H1 (cell line): Measurements from ENCODE around the gene RTP2. TPM values are rescaled to one million over a fixed set of nuclear protein-coding genes. Genes with fewer than 3 reads are reported as not detected.

Experiments
- BACH1 ChIP-seq: IDR thresholded peaks from 2 replicates; pipeline ENCODE4 v1.6.1; 2012; ENCODE audit warnings: low read length, improper control_type of control experiment
- CTBP2 ChIP-seq: IDR thresholded peaks from 2 replicates; pipeline ENCODE4 v1.7.0; 2011; ENCODE audit warnings: borderline replicate concordance, mild to moderate bottlenecking, moderate library complexity, mixed read lengths, low read length; ENCODE audit not compliant: insufficient read depth, insufficient read length
- EP300 ChIP-seq, 2 experiments: IDR thresholded peaks; 1 replicate in 1 of 2; 2 replicates in 1 of 2; pipeline ENCODE4 v1.6.1; 2011 to 2012; ENCODE audit warnings: low read depth in 2 of 2, low read length in 2 of 2, mild to moderate bottlenecking in 2 of 2, borderline replicate concordance in 1 of 2, inconsistent platforms in 1 of 2, moderate library complexity in 1 of 2
- FOSL1 ChIP-seq: IDR thresholded peaks from 2 replicates; pipeline ENCODE4 v1.6.1; 2011; ENCODE audit warnings: mild to moderate bottlenecking, low read depth, low read length, moderate library complexity; ENCODE audit not compliant: insufficient read depth
- GTF2F1 ChIP-seq: IDR thresholded peaks from 2 replicates; pipeline ENCODE4 v1.6.1; 2012; ENCODE audit warnings: low read depth, low read length, improper control_type of control experiment, borderline replicate concordance
- HDAC2 ChIP-seq, 2 experiments: fragments of 300-600 bp in 1 of 2; sonication (generic) in 1 of 2; IDR thresholded peaks; 2 replicates each; pipeline ENCODE4 v1.6.1; 2011 to 2012; ENCODE audit warnings: low read depth in 2 of 2, low read length in 2 of 2, mild to moderate bottlenecking in 2 of 2, moderate library complexity in 2 of 2, borderline replicate concordance in 1 of 2, inconsistent platforms in 1 of 2
- HDAC6 ChIP-seq: IDR thresholded peaks from one replicate; pipeline ENCODE4 v1.7.1; 2012; ENCODE audit warnings: low read depth, mild to moderate bottlenecking, inconsistent platforms, low read length, moderate library complexity
- JUN ChIP-seq: IDR thresholded peaks from 2 replicates; pipeline ENCODE4 v1.6.1; 2011; ENCODE audit warnings: low read depth, mild to moderate bottlenecking, improper control_type of control experiment, low read length
- MAX ChIP-seq: IDR thresholded peaks from 2 replicates; pipeline ENCODE4 v1.6.1; 2012; ENCODE audit warnings: inconsistent platforms
- PHF8 ChIP-seq: fragments of 200-600 bp; sonication (generic); conservative IDR thresholded peaks from 2 replicates; pipeline ENCODE4 v1.7.1; 2012; ENCODE audit warnings: low read depth, mild to moderate bottlenecking, inconsistent platforms, low read length, moderate library complexity
- RAD21 ChIP-seq, 2 experiments: IDR thresholded peaks in 1 of 2; conservative IDR thresholded peaks in 1 of 2; 2 replicates each; pipeline ENCODE4 v1.6.1; 2011; ENCODE audit warnings: low read depth in 2 of 2, low read length in 2 of 2, improper control_type of control experiment in 1 of 2, inconsistent platforms in 1 of 2, mild to moderate bottlenecking in 1 of 2, moderate library complexity in 1 of 2
- RNF2 ChIP-seq: fragments of 200-900, 300-1000 bp; sonication (generic); IDR thresholded peaks from 2 replicates; pipeline ENCODE4 v1.7.1; 2016; ENCODE audit warnings: borderline replicate concordance, low read depth, mild to moderate bottlenecking, antibody characterized with exemption, low read length; ENCODE audit not compliant: poor library complexity, severe bottlenecking; ENCODE audit errors: missing control alignments
- SAP30 ChIP-seq: fragments of 300-600 bp; sonication (generic); IDR thresholded peaks from 2 replicates; pipeline ENCODE4 v1.7.1; 2012; ENCODE audit warnings: low read length, moderate library complexity, mild to moderate bottlenecking, inconsistent platforms; ENCODE audit not compliant: insufficient read depth, insufficient replicate concordance
- SIN3A ChIP-seq, 2 experiments: IDR thresholded peaks in 1 of 2; conservative IDR thresholded peaks in 1 of 2; 2 replicates each; pipeline ENCODE4 v1.6.1; 2011 to 2012; ENCODE audit warnings: low read length in 2 of 2, improper control_type of control experiment in 1 of 2, low read depth in 1 of 2, mild to moderate bottlenecking in 1 of 2
- SP1 ChIP-seq: IDR thresholded peaks from 2 replicates; pipeline ENCODE4 v1.6.1; 2011; ENCODE audit warnings: low read depth, low read length
- SP4 ChIP-seq: IDR thresholded peaks from 2 replicates; pipeline ENCODE4 v1.6.1; 2012; ENCODE audit warnings: low read length, inconsistent platforms
- TEAD4 ChIP-seq: IDR thresholded peaks from 2 replicates; pipeline ENCODE4 v1.6.1; 2012; ENCODE audit warnings: low read depth, low read length, inconsistent platforms, mixed read lengths
- USF2 ChIP-seq: IDR thresholded peaks from 2 replicates; pipeline ENCODE4 v1.6.1; 2011; ENCODE audit warnings: low read length, improper control_type of control experiment
- YY1 ChIP-seq: IDR thresholded peaks from 2 replicates; pipeline ENCODE4 v1.6.1; 2011; ENCODE audit warnings: low read depth, mild to moderate bottlenecking, low read length
- polyA plus RNA-seq, 7 experiments: library from polyadenylated mRNA; depleted of rRNA in 3 of 7; stranded (reverse) in 5 of 7; unstranded in 2 of 7; fragments of >200 nt in 5 of 7; fragments of 200-250 nt in 2 of 7; gene quantifications; 1 replicate in 5 of 7; 2 replicates in 1 of 7; 4 replicates in 1 of 7; pipeline versions ENCODE4 v1.2.1 to v1.2.3, GENCODE V29; 2011 to 2013; ENCODE audit warnings: missing spikeins in 2 of 7, mixed read lengths in 2 of 7
- total RNA-seq: library from RNA; stranded (reverse); fragmentation: NEBNext Ultra II Directional; extraction: Animal tissue kit (Norgen Biotek cat#: 25700); gene quantifications from 2 replicates; pipeline ENCODE4 v1.2.1, GENCODE V29; 2021

RTP2 gene
- total and polyA plus RNA-seq, 2 of the 8 experiments (the other 6 are each of a cell fraction or from before 2014, with no cell fraction given): not detected

GRCh38 chr3:187740421-187741399, 38.4 kb upstream of the RTP2 start (continued):
- TF ChIP-seq CTBP2 (peak; percentile 27), MAX (0 out of 2 replicates have a peak, but pooled peaks have one; percentile 19), SP1 (no peak), SP4 (peak; percentile 73; the same call in 1 of the 2 replicates), RAD21 (IDR thresholded peaks at IDR 0.05 in 1 of 2, conservative IDR thresholded peaks at IDR 0.05 in 1 of 2; ENCODE audit: low read depth in 2 of 2, low read length in 2 of 2) (peak; percentile 85 to 86), FOSL1 (no peak), JUN (no peak), PHF8 (no peak), USF2 (no peak), RNF2 (no peak), HDAC2 (IDR thresholded peaks at IDR 0.05; ENCODE audit: borderline replicate concordance in 1 of 2, low read depth in 2 of 2, low read length in 2 of 2) (no peak; a peak in 1 of 4 replicates), TEAD4 (no peak), SAP30 (no peak), EP300 (IDR thresholded peaks at IDR 0.05; ENCODE audit: borderline replicate concordance in 1 of 2, low read depth in 2 of 2, low read length in 2 of 2) (no peak), GTF2F1 (no peak), YY1 (peak; percentile 81), SIN3A (conservative IDR thresholded peaks at IDR 0.05 in 1 of 2, IDR thresholded peaks at IDR 0.05 in 1 of 2; ENCODE audit: low read depth in 1 of 2, low read length in 2 of 2) (peak in 1 of 2 experiments; percentile 72; a peak in 2 of 4 replicates), HDAC6 (no peak), BACH1 (no peak)
